ENCODE data around the gene AFF2.

- TF ChIP-seq CTCF (IDR thresholded peaks at IDR 0.05) (no peak), POLR2A (IDR thresholded peaks at IDR 0.05) (no peak)
Measured at GRCh38 chrX:148492057-148492456, 8.4 kb upstream of the AFF2 start.
